HG03039 (cell line): ENCODE measurements around the gene ZFP14.
"Not testable (repeated sequence)": the region's sequence is repeated elsewhere in the genome, so short reads cannot be mapped to it uniquely, and the experiment has no call there.

ENCODE experiments used
- ATAC-seq: cut with Tn5 transposase; IDR thresholded peaks from one replicate; pipeline ENCODE4 v1.9.1; 2021; ENCODE audit warnings: mild to moderate bottlenecking, moderate library complexity; ENCODE audit not compliant: unreplicated experiment

Gene ZFP14

GRCh38 chr19:36331353-36332228 lies 47.4 kb downstream of the ZFP14 start:
- ATAC-seq, result peak; percentile 58

DNA sequence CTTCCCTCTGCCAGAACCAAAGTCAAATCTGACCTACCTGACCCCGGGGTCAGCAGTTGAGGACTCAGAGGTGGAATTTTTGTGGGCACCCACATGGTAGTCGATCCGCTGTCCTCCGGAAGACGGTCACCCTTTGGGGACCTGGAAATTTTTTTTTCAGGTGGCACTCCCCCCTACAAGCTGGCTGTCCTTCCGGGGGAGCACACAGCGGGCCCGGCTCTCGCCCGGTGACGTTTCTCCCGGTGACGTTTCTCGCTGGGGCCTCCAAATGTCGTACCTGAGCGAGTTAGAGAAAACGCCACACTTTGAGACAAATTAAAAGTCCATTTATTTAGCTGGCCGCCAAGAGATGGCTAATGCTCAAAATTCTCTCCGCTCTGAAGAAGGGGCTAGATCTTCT lies 48.8 kb downstream of the ZFP14 start:
- no peak for ATAC-seq

DNA sequence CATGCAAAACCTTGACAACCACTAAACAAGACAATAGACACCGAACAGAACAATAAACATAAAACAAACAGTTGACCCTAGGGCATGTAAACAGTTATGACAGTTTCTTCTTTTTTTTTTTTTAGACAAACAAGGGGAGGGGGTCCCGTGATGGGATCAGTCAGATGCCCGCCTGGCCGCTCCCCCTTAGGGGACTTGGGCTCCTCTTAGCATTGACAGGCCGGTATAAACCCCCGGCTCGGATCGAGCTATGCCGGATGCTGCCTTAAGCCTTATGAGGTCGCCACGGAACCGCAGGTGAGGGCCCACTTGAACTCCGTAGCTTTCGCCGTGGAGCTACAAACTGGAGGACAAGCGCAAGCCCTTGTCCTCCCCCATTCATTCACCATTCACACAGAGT lies 49.5 kb downstream of the ZFP14 start:
- not testable (repeated sequence) for ATAC-seq

GRCh38 chr19:36326649-36327048 lies 52.4 kb downstream of the ZFP14 start:
- not testable (repeated sequence) for ATAC-seq

DNA sequence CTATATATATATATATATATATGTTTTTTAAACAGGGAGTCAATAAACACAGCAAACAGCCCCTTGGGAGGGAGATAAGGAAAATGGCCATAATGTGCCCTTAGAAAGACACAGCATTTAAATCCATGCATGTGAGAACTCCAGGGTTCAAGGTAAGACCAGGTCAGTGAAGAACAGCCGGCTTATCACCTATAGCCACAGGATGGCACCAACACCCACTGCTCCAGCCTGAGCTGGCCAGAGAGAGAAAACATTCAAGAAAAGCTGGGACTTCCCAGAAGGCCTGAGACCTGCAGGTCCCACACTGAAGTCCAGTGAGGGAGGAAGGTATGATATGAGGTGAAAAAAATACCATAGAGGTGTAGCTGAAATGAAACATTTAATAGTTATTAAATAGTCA lies 63.8 kb downstream of the ZFP14 start:
- not testable (repeated sequence) for ATAC-seq

- ATAC-seq, result not testable (repeated sequence)
Measured at GRCh38 chr19:36314053-36314452, 64.9 kb downstream of the ZFP14 start.

- not testable (repeated sequence) for ATAC-seq
Measured at GRCh38 chr19:36311098-36311760, 67.8 kb downstream of the ZFP14 start.

DNA sequence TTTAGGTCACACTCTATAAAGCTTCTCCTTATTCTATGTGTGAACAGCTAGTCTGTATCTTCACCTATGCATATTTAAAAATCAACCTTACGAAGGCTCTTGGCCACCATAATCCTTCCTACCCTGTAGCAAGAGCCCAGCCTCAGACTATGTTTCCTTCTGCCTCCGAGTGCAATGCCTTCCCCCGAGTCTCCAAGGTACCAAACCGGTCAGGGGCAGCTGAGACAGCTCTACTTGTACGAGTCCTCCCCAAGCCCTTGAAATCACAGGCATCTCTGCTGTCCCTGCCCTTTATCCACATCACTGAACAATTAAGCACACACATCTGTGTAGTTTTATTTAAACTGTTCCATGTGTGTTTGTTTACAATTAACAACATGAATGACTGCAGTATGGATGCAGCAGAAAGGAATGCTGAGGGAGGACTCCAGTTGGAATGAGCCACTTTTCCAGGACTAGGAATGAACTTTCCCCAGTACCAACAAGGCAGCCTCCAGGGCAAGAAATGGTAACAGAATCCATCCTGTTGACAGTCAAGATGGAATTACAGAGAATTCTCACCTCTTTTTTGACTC lies 68.5 kb downstream of the ZFP14 start:
- ATAC-seq, result not testable (repeated sequence)

GRCh38 chr19:36309759-36310158 lies 69.2 kb downstream of the ZFP14 start:
- ATAC-seq, result not testable (repeated sequence)

DNA sequence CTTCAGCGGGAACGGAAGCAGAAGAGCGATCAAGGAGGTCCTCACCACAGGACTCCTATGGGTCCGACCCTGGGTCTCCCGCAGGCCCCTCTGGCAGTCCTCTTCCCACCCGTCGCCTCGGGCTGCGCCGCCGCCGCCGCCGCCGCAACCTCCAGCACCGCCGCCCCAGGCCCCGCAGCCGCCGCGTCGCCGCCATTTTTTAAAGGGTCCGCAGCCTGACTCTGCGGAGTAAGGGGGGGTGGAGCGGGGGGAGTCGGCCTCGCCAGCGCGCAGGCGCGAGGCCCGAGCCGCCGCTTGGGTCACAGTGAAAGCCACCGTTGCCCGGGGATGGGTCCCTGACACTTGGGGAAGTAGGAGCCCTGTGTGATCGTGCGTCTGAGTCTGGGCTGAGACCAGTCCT lies 69.7 kb downstream of the ZFP14 start:
- ATAC-seq, result not testable (repeated sequence)

DNA sequence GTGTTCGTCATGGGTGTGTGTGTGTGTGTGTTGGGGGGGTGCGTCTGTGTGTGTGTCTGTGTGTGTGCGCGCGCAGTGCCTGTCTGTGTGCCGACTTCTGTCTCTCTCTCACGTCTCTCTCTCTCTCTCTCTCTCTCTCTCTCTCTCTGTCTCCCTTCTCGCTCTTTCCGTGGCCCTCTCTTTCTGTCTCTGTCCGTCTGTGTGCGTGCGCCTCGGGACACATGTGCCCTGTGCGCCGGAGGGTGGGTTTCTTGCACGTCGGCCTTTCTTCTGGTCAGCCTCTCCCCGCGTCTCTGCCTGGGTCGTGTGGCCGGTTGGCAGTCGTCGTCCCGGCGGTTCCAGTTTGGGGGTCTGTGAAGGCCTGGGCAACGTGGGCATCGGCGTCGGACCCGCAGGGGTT lies 86.7 kb downstream of the ZFP14 start:
- not testable (repeated sequence) for ATAC-seq
